NCI-H1417 (cell line): ENCODE data around the gene YES1.
A peak's percentile ranks its signal among the peaks of the same experiment; 100 is the strongest.
"Not testable (repeated sequence)": the region's sequence is repeated elsewhere in the genome, so short reads cannot be mapped to it uniquely, and the experiment has no call there.

ENCODE experiments used
- DNase-seq, 3 experiments: peaks; one replicate each; lab custom pipeline; 2025; lab: John Stamatoyannopoulos, UW

Gene YES1

DNA sequence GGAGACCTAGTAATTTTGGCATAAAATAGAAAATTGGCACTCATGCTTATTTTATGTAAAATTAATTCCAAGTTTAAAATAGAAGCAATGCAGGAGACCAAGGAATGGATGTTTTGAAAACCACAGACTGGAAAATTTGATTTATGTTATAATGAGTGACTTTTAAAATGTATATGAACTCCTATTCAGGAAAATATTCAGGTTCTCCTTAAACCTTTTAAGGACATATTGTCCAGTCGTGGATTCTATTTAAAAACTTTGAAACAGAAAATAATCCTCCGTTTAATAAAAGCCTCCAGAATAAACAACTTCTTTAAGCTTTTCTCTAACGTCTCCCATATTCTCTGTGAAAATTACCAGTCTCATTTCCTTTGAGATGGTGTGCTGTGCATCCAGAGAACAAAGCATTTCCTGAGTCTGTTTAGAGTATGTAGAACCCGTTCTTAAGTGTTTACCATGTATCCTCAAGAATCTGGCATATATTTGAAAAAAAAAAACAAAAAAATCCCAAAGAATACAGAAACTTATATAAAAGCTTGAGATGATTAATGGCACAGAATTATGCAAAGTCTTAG lies 8.6 kb upstream of the YES1 start:
- no peak for DNase-seq

- DNase-seq: no peak
Measured at GRCh38 chr18:816869-817268, 4.8 kb upstream of the YES1 start.

DNA sequence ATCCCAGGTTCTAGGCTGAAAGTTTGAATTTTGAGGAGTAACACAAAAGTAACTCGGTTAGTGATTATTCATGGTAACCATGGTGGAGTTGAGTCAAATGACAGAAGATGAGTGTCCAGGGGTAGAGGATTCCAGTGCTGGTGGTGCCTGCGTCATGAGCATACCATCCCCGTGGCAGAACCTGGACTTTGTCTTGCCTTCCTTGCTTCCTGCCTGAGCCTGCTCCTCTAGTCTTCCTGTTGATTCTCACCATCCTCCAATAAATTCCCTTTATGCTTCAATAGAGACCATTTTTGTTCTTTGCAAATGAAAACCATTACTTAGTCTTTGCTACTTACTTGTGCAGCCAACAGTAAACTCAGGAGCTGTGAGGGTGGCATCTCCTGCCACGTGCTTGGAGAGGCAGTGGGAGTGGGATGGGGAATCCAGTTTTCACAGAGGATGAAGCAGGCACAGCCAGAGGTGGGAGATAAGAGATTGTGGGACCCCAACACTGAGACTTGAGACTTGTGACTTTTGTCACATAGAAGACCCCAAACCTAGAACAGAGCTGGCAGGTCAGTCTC lies 4.1 kb upstream of the YES1 start:
- no peak for DNase-seq

GRCh38 chr18:815353-815752 lies 3.3 kb upstream of the YES1 start:
- no peak for DNase-seq

DNA sequence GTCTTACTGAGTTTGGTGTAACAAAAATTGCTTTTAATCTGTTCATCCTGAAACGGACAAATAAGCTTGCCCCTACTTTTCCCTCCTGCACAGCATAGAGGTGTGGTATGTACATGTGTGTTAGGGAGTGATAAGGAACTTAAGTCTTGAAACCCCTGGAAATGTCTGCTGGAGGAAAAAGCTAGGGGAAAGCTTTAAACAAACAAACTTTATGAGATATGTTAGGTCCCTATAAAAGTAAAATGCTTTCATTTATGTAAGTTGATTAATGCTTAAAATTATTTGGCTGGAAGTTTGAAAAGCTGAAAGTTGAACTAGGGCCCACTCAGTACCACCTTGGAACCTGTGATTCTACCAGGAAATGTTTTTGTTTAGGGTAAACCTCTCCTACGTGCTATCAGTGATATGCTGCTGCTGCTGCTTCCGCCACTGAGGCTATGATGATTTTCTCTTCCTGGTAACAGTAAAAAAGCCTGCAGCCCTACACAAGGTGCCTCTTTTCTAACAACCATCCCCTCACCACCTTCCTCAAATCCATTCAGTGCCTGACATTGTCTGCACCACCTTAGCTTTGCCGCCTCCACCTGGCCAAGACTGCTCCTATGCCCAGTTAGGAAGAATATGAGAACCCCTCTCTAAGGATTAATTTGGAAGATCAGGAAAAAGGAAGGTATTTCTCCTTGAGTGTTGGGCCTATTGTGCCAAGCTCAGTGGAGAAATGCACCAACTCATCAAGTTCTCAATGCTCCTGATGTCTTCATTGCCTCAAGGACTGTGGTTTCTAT lies 2.5 kb upstream of the YES1 start:
- no peak for DNase-seq

DNA sequence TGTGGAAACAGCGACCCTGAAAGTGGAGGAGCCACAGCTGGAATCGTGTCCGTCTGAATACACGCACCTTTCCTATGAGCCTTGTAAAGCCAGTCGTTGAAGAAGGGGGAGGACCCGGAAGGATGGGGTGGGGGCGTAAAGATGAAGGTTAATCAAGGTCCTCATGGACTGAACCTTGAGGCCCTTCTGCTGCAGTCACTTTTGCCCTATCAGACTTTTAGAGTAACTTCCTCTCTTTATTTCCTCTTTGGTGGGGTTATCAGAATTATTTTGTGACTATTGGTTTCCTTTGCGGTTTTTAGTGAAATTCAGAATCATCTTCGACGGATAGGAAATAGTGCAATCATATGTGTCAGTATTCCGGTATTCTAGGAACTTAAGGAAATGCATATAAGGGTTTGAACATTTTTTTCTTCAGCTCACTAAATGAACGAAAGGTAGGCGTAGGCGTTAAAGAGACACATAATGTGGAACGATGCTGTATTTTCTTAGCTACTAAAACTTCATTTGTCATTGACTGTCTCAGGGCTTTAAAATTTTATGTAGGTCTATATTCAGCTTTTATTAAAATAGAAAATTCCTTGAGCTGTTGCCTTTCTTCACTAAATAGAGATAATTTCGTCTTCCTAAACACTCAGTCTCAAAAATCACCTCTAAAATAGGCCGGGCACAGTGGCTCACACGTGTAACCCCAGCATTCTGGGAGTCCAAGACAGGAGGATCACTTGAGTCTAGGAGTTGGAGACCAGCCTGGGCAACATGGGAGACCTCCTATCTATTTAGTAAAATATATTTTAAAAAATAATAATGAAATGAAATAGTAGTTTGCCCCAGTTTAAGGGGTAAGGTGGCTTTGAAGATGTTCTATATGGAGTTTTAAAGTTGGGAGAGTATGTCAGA lies 1.4 kb upstream of the YES1 start:
- no peak for DNase-seq

- DNase-seq: peak; percentile 42 to 86 (median 61)
Measured at GRCh38 chr18:812376-813171, 532 bp upstream of the YES1 start.

DNA sequence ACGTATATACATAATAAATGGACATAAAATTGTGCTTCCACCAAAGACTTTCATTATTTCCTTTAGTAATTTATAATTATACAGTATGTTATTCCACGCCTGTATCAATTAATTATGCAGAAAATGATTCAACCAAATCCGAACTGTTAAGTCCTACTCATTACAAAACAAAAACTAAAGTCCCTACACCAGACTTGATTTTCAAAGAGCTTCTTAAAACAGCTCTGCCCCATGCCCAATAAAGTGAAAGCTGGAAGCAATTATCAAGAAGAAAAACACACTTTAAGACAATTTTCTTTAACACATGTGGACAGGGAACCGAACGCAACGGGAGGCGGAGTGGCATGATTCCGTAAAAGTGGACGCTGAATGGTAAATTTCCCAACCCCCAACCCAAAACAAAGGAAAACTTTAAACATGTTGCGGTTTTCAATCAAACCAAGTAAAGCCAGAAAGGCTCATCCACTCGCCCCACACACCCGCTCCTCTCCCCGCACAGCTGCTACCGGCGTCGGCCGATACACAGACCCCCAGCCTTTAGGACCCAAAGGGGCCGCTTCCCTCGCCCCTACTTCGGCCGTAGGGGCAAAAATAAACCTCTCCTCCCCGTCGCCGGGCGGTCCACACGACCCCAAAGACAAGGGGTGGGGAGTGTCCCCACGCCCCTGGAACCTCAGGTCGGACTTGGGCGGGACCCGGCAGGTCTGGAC lies 705 bp downstream of the YES1 start:
- DNase-seq: peak in 1 of 3 experiments; percentile 10

GRCh38 chr18:809985-810642 lies 1.9 kb downstream of the YES1 start:
- no peak for DNase-seq

DNA sequence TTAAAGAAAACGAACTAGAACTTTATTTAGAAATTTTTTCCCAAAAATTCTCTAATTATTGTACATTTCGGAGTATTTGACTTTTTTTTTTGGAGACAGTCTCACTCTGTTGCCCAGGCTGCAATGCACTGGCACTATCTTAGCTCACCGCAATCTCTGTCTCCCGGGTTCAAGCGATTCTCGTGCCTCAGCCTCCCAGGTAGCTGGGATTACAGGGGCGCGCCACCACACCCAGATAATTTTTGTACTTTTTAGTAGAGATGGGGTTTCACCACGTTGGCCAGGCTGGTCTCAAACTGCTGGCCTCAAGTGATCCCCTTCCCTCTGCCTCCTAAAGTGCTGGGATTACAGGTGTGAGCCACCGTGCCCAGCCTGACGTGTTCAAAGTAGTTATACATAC lies 2.8 kb downstream of the YES1 start:
- DNase-seq: not testable (repeated sequence)

DNA sequence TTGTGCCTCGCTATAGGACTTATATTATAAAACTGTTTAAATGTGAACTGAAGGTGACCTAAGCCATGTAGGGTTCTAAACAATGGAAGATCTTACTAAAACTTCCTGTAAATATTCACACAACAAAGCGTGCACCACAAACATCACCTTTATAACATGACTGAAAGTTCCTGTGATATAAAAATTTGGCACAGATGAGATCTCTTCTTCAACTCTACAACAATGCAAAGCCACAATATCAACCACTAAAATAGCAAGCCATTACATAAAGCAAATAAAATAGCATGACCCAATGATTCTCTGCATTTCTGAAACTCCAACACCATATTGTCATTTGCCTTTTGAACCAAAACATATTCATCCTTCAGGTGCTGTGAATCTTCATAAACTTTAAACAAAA lies 3.5 kb downstream of the YES1 start:
- DNase-seq: no peak

DNA sequence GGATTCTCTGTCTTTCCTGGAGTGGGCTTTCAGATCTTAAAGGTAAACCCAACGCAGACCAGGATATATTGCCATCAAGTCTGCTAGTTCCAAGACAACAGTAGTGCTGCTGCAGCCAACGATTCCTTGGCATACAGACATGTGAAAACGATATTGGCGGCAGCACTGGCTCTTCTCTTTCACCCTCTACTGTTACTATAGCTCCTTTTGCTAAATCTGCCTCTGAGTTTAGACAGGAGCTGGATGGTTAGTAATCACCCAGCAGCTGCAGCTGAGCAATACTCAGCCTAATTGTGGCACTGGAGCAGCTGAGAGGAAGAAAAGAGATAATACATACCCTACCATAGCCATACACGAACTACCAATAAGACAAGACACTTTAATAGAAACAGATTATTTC lies 4.0 kb downstream of the YES1 start:
- DNase-seq: peak in 1 of 3 experiments; percentile 52

GRCh38 chr18:805755-806110 lies 6.3 kb downstream of the YES1 start:
- no peak for DNase-seq

DNA sequence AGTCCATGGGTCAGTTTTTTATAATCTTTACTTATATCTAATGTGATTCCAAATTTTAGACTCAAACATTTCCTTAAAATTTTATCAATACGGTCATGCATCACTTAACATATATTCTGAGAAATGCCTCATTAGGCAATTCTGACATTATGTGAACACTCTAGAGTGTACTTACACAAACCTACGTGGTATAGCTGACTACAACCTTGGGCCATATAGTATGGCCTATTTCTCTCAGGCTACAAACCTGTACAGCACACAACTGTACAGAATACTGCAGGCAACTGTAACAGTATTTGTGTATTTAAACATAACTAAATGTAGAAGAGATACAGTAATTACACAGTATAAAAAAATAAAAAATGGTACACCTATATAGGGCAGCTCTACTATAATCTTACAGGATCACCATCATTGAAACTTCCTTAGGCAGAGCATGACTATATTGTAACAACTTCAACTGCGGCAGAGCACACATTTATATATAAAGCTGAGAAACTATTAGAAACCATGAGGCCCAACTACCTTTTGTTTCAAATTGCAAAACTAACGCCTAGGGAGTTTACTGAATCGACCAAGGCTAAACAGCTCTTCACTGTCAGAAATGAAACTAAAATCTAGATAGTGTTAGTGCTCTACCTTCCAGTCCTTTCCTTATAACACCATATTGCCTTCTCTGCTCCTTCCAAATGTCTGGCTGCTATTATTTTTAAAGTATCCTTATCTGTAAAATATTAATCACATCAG lies 6.9 kb downstream of the YES1 start:
- DNase-seq: no peak

DNA sequence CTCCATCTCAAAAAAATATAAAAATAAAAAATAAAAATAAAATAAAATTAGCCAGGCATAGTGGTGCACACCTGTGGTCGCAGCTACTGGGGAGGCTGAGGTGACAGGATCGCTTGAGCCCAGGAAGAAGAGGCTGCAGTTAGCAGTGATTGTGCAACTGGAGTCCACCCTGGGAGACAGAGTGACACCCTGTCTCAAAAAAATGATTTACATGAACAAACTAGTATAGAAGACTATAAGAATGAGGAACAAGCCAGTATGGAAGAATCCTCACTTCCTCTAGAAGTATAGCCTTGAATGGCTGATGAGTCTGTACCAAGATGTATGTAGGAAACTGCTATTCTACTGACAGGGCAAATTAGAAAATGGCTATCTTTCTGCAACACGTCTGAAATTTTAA lies 10.9 kb downstream of the YES1 start:
- DNase-seq: no peak

DNA sequence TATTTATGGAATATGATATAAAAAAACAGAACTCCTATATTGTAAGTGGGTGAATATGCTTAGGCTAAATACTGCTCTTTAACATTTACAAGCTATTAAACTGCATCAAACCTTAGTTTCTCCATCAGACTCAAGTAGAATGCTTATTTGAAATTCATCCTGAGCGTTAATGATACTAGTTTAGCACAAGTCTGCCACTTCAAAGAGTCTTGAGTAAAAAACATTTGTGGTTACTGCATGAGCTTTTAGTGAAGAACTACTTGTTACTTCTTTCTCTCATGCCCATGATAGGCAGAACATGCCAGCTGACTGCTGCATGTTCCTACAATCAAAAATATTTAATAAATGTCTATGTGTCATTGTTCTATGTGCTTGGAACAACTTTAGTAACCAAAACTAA lies 12.1 kb downstream of the YES1 start:
- DNase-seq: no peak

DNA sequence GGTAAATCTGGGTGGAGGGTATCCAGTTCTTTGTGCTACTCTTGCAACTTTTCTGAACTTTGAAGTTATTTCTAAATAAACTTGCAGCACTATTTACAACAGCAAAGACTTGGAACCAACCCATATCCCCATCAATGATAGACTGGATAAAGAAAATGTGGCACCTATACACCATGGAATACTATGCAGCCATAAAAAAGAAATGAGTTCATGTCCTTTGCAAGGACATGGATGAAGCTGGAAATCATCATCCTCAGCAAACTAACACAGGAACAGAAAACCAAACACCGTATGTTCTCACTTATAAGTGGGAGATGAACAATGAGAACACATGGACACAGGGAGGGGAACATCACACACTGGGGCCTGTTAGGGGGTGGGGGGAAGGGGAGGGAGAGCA lies 16.7 kb downstream of the YES1 start:
- not testable (repeated sequence) for DNase-seq

- DNase-seq: no peak
Measured at GRCh38 chr18:789397-789796, 22.6 kb downstream of the YES1 start.

DNA sequence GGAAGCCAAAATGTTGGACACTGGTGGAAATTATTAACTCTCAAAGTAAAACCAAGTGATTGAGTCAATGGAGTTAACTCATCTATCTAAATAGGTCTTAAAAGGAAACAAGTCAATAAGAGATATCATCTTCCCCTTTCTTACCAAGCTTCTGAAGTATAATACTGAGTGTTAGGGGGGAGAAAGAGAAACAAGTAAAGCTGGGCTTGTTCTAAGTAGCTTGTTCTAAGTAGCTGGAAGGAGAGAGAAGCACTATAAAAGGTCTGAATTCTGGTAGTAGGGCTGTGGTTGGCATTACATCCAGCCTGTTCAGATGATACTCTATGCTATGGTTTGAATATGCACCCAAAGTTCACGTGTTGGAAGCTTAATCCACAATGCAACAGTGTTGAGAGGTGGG lies 26.8 kb downstream of the YES1 start:
- no peak for DNase-seq
